GM12892 (cell line): ENCODE measurements around the gene ZBTB46.
A peak's percentile ranks its signal among the peaks of the same experiment; 100 is the strongest.

ENCODE experiments used
- DNase-seq: peaks from one replicate; pipeline ENCODE4 v3.0.0; 2011; ENCODE audit not compliant: insufficient read length
- FAIRE-seq: peaks from 2 replicates; lab custom pipeline; 2011; peaks lifted over from hg19 to GRCh38; lab: Jason Lieb, UNC
- POLR2A ChIP-seq: IDR thresholded peaks from 2 replicates; pipeline ENCODE4 v1.6.1; 2011; ENCODE audit warnings: low read depth, low read length, control low read depth
- POLR2AphosphoS5 ChIP-seq: IDR thresholded peaks from 2 replicates; pipeline ENCODE4 v1.6.1; 2011; ENCODE audit warnings: low read depth, low read length, control low read depth
- TAF1 ChIP-seq: IDR thresholded peaks from 2 replicates; pipeline ENCODE4 v1.6.1; 2011; ENCODE audit warnings: low read depth, mild to moderate bottlenecking, control low read depth, low read length, borderline replicate concordance

Gene ZBTB46

GRCh38 chr20:63738687-63739129 is 92.4 kb downstream of the ZBTB46 start:
- no peak for DNase-seq
- no peak for FAIRE-seq
- TF ChIP-seq POLR2A (no peak), TAF1 (no peak), POLR2AphosphoS5 (no peak)

GRCh38 chr20:63737945-63738686 is 92.9 kb downstream of the ZBTB46 start:
- FAIRE-seq (peak; percentile 68), DNase-seq (no peak)
- TF ChIP-seq POLR2AphosphoS5 (no peak), TAF1 (no peak), POLR2A (no peak; the same call in 1 of the 2 replicates)

GRCh38 chr20:63737695-63737944 is 93.4 kb downstream of the ZBTB46 start:
- TF ChIP-seq POLR2A, result no peak
- no peak for TF ChIP-seq POLR2AphosphoS5
- no peak for TF ChIP-seq TAF1
- FAIRE-seq (no peak), DNase-seq (no peak)

GRCh38 chr20:63736893-63737694 is 94.0 kb downstream of the ZBTB46 start:
- peak; percentile 5 for FAIRE-seq
- no peak for DNase-seq
- no peak for TF ChIP-seq POLR2AphosphoS5
- no peak for TF ChIP-seq TAF1
- no peak; the same call in 1 of the 2 replicates for TF ChIP-seq POLR2A

- TF ChIP-seq POLR2AphosphoS5, result peak; percentile 15; the same call in 1 of the 2 replicates
- peak; percentile 48; the same call in 1 of the 2 replicates for TF ChIP-seq POLR2A
- TF ChIP-seq TAF1, result no peak
- peak; percentile 74 for FAIRE-seq
- peak; percentile 68 for DNase-seq
Measured at GRCh38 chr20:63735859-63736718, 95.0 kb downstream of the ZBTB46 start, which contains the start of gene LIME1. Gene LIME1 (plus strand): TSS chr20:63736664. CDS start chr20:63737550, 886 bp downstream.

- DNase-seq (no peak), FAIRE-seq (no peak)
- TF ChIP-seq POLR2A (no peak), TAF1 (no peak), POLR2AphosphoS5 (no peak)
Measured at GRCh38 chr20:63734946-63735858, 95.9 kb downstream of the ZBTB46 start.

DNA sequence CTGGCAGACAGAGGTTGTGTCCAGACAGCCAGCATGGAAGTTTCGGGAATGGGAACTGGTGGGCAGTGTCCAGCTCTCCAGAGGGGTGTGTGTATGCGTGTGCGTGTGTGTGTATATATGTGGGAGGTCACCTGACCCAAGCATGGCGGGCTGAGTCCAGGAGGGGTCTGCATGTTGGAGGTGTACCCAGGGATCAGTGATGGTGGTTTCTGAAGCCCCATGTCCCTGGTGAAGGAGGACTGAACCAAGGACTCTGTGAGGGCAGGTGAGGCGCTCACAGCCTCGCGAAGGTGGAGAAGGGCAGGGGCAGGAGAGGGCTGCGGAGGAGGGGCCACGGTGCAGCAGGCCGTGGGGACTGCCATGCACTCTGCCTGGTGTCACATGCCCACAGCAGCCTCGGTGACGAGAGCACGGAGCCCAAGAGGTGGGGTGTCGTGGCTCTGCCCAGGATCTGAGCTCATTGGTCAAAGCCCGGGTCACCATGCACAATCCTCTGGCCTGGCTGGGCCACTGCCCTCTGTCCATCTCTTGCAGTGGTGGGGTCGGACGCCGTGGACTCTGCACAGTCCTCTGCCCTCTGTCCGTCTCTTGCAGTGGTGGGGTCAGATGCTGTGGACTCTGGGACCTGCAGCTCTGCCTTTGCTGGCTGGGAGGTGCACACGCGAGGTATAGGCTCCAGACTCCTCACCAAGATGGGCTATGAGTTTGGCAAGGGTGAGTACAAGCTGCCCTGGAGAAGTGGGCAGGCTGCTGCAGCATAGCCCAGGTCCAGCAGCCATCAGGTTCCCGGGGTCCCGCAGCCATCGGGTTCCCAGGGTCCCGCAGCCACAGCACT is 96.7 kb downstream of the ZBTB46 start:
- TF ChIP-seq TAF1, result no peak
- TF ChIP-seq POLR2A, result no peak
- TF ChIP-seq POLR2AphosphoS5, result no peak
- DNase-seq, result no peak
- FAIRE-seq, result no peak

DNA sequence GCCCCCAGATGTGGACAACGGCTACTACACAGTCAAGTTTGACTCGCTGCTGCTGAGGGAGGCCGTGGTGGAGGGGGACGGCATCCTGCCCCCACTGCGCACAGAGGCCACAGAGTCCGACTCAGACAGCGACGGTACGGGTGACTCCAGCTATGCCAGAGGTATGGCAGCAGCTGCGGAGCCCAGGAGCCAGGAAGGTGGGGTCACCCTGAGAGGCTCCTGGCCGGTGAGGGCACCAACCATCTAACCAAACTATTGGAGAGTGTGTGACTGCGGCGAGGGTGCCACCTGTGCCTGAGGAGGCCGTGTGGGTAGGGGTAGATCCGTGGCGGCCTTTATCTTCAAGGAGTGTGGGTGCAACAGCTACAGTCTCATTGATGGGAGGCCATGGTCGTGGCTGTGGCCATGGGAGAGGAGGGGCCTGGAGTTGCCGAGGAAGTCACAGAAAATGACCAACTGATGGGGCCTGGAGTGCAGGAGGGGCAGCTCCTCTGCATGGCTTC is 97.4 kb downstream of the ZBTB46 start:
- no peak for DNase-seq
- TF ChIP-seq POLR2A (no peak), POLR2AphosphoS5 (no peak)
- FAIRE-seq, result no peak

- DNase-seq (no peak), FAIRE-seq (no peak)
- no peak for TF ChIP-seq POLR2A
- no peak for TF ChIP-seq TAF1
- TF ChIP-seq POLR2AphosphoS5, result no peak
Measured at GRCh38 chr20:63733117-63733516, 97.9 kb downstream of the ZBTB46 start.
